Testis (tissue), 3 donors: ENCODE measurements around the gene ATOSB. TPM values are rescaled to one million over a fixed set of nuclear protein-coding genes. Genes with fewer than 3 reads are reported as not detected.

Source experiments
- DNase-seq: peaks from one replicate; pipeline ENCODE4 v3.0.0-alpha.2; 2019
- H3K27ac ChIP-seq, 2 donors: fragments of 200-600 bp; sonication (generic); one replicate each; pipeline ENCODE4 v1.5.1; 2019
- H3K27me3 ChIP-seq: fragments of 200-600 bp; sonication (generic); one replicate; pipeline ENCODE4 v1.5.1; 2019
- H3K36me3 ChIP-seq: fragments of 200-600 bp; sonication (generic); one replicate; pipeline ENCODE4 v1.5.1; 2017; ENCODE audit warnings: low read depth; ENCODE audit errors: missing control alignments
- H3K4me1 ChIP-seq: fragments of 200-600 bp; sonication (generic); one replicate; pipeline ENCODE4 v1.5.1; 2019
- H3K4me3 ChIP-seq, 2 donors: fragments of 200-600 bp; sonication (generic); one replicate each; pipeline ENCODE4 v1.5.1; 2017 to 2019
- H3K9me3 ChIP-seq: fragments of 200-600 bp; sonication (generic); one replicate; pipeline ENCODE4 v1.5.1; 2017
- CTCF ChIP-seq, 3 experiments: fragments of 450-650 bp in 2 of 3; fragments of 200-600 bp in 1 of 3; sonication (generic) in 1 of 3; IDR thresholded peaks; one replicate each; pipeline ENCODE4 v1.5.1; 2016 to 2019; ENCODE audit warnings: antibody characterized with exemption in 3 of 3, mild to moderate bottlenecking in 2 of 3, moderate library complexity in 1 of 3
- POLR2A ChIP-seq: fragments of 450-650 bp; IDR thresholded peaks from one replicate; pipeline ENCODE4 v1.6.1; 2017; ENCODE audit warnings: antibody characterized with exemption, mild to moderate bottlenecking, moderate library complexity
- WGBS, 2 donors: methylation state at CpG; one replicate each; pipeline ENCODE4 v1.1.5; 2018; 5-methylcytosine and 5-hydroxymethylcytosine counted together
- intact Hi-C: fragments of 100-400 bp; cut with DNase I; formaldehyde crosslinking; loops from one replicate; pipeline ENCODE4 v1.15.1; 2023; ENCODE audit warnings: low total_unique reads
- polyA plus RNA-seq: library from polyadenylated mRNA; stranded (reverse); fragments of 350-450 nt; fragmentation: Illumina TruSeq; extraction: RNeasy Lipid Tissue Mini Kit (QIAGEN cat#74804); gene quantifications from one replicate; pipeline ENCODE4 v1.2.3, GENCODE V29; 2014; ENCODE audit warnings: low read depth, low replicate concordance; ENCODE audit not compliant: insufficient read depth
- total RNA-seq, 2 donors: library from RNA; depleted of rRNA; stranded (reverse); fragments of >200 nt; gene quantifications; one replicate each; pipeline ENCODE4 v1.2.3, GENCODE V29; 2016

ATOSB gene
- total and polyA plus RNA-seq, 3 donors from 2014 or later = 15.9 to 19.6 (median 16.0) TPM

GRCh38 chr9:35102465-35102768 is 13.2 kb downstream of the ATOSB start:
- no peaks in the 10 kb centered on the region for H3K9me3 ChIP-seq
- TF ChIP-seq POLR2A = no peak
- no peak for TF ChIP-seq CTCF (IDR thresholded peaks at IDR 0.05)
- intact Hi-C loops = loop anchor here (10.0 kb wide), 1 partner anchor 108 kb away; no protein-coding TSS in a partner anchor
- no peak for DNase-seq
- peaks cover 12% of the 10 kb centered on the region for H3K4me1 ChIP-seq
- WGBS, 2 donors = 1 to 6% methylated on average over 10 of the region's 10 CpGs
- peak overlapping the region; percentile 77 to 78 for H3K4me3 ChIP-seq
- peak overlapping the region; percentile 60 to 90 for H3K27ac ChIP-seq
- H3K27me3 ChIP-seq = no peaks in the 10 kb centered on the region
- H3K36me3 ChIP-seq = no peaks in the 10 kb centered on the region

- 82 to 94% methylated on average over 3 of the region's 3 CpGs for WGBS, 2 donors
- H3K36me3 ChIP-seq = no peaks in the 10 kb centered on the region
- no peak overlapping the region for H3K4me3 ChIP-seq
- H3K27ac ChIP-seq = no peak overlapping the region
- no peak for TF ChIP-seq POLR2A
- no peak for TF ChIP-seq CTCF (IDR thresholded peaks at IDR 0.05)
- H3K27me3 ChIP-seq = no peaks in the 10 kb centered on the region
- no peak for DNase-seq
- no peaks in the 10 kb centered on the region for H3K9me3 ChIP-seq
- intact Hi-C loops = no loop called here
- H3K4me1 ChIP-seq = peaks cover 14% of the 10 kb centered on the region
These were observed 18.1 kb downstream of the ATOSB start for GRCh38 chr9:35097573-35097972.

- no peaks in the 10 kb centered on the region for H3K36me3 ChIP-seq
- peak; percentile 94 for DNase-seq
- 0% methylated on average over 25 to 53 of the region's 53 CpGs for WGBS, 2 donors
- intact Hi-C loops = no loop called here
- no peaks in the 10 kb centered on the region for H3K9me3 ChIP-seq
- TF ChIP-seq CTCF (IDR thresholded peaks at IDR 0.05) (peak; percentile 64 to 90 (median 71)), POLR2A (no peak)
- H3K4me3 ChIP-seq = peak within 1 kb of the TSS; percentile 83 to 99
- H3K4me1 ChIP-seq = peaks cover 5% of the 10 kb centered on the region
- H3K27ac ChIP-seq = peak within 1 kb of the TSS; percentile 90 to 97
- H3K27me3 ChIP-seq = no peaks in the 10 kb centered on the region
These were observed 19.4 kb downstream of the ATOSB start, which contains the start of gene PIGO for GRCh38 chr9:35096035-35096849. TSS of gene PIGO (minus strand) at chr9:35096591. CDS start at chr9:35095565, 1,026 bp downstream.

- Histone ChIP-seq H3K27me3 (no peaks in the 10 kb centered on the region), H3K36me3 (no peaks in the 10 kb centered on the region), H3K9me3 (no peaks in the 10 kb centered on the region), H3K4me3 (no peak overlapping the region), H3K4me1 (peaks cover 5% of the 10 kb centered on the region), H3K27ac (no peak overlapping the region)
- WGBS, 2 donors = 87 to 95% methylated on average over 8 to 17 of the region's 17 CpGs
- no peak for DNase-seq
- intact Hi-C loops = no loop called here
- no peak for TF ChIP-seq CTCF (IDR thresholded peaks at IDR 0.05)
- TF ChIP-seq POLR2A = no peak
These were observed 24.1 kb downstream of the ATOSB start for GRCh38 chr9:35091536-35091935.

GRCh38 chr9:35089434-35089833 is 26.2 kb downstream of the ATOSB start:
- no peak for TF ChIP-seq CTCF (IDR thresholded peaks at IDR 0.05)
- no peak for TF ChIP-seq POLR2A
- no peak for DNase-seq
- no peaks in the 10 kb centered on the region for H3K9me3 ChIP-seq
- intact Hi-C loops = no loop called here
- no peaks in the 10 kb centered on the region for H3K36me3 ChIP-seq
- no peaks in the 10 kb centered on the region for H3K4me1 ChIP-seq
- H3K4me3 ChIP-seq = no peak overlapping the region
- H3K27ac ChIP-seq = no peak overlapping the region
- WGBS, 2 donors = 94 to 98% methylated on average over 2 of the region's 2 CpGs
- no peaks in the 10 kb centered on the region for H3K27me3 ChIP-seq
